B cell (primary cell): Measurements from ENCODE around the gene BNC2. TPM values are rescaled to one million over a fixed set of nuclear protein-coding genes. Genes with fewer than 3 reads are reported as not detected.

ENCODE experiments used
- ATAC-seq: fragments of 200-7000 bp; cut with Tn5 transposase; one replicate; pipeline ENCODE4 v1.10.0; 2021; ENCODE audit warnings: low read depth, mild to moderate bottlenecking, moderate number of reproducible peaks, moderate library complexity
- CTCF ChIA-PET: fragments of 350-600 bp; sonication (Branson Sonifier 250); formaldehyde crosslinking; loops from one replicate; lab custom pipeline; 2021; ENCODE audit warnings: antibody characterized with exemption, inconsistent platforms; lab: Charles Lee
- POLR2A ChIA-PET: fragments of 350-600 bp; sonication (Branson Sonifier 250); formaldehyde crosslinking; loops from one replicate; lab custom pipeline; 2021; ENCODE audit warnings: antibody characterized with exemption; lab: Charles Lee
- DNase-seq: peaks from one replicate; pipeline ENCODE4 v3.0.0; 2013
- H2AFZ ChIP-seq: 2 replicates; pipeline ENCODE4 v1.6.1; 2012; ENCODE audit warnings: mild to moderate bottlenecking, low read depth, low read length; ENCODE audit not compliant: insufficient read depth, poor library complexity, severe bottlenecking
- H3K27ac ChIP-seq, 2 donors: 1 replicate in 1 of 2; 2 replicates in 1 of 2; pipeline ENCODE4 v1.5.1; 2012 to 2013; ENCODE audit warnings: low read length in 2 of 2, mild to moderate bottlenecking in 2 of 2, moderate library complexity in 1 of 2
- H3K27me3 ChIP-seq, 4 experiments: fragments of 200-600 bp in 1 of 4; sonication (generic) in 1 of 4; replicated peaks in 1 of 4; 1 replicate in 2 of 4; 2 replicates in 2 of 4; pipeline versions ENCODE4 v1.6.1 to v1.7.0; 2013 to 2016; ENCODE audit warnings: low read length in 3 of 4, mild to moderate bottlenecking in 2 of 4, mixed read lengths in 1 of 4, moderate library complexity in 1 of 4; ENCODE audit not compliant: insufficient read depth in 4 of 4, control insufficient read depth in 3 of 4; ENCODE audit errors: control extremely low read depth in 1 of 4
- H3K36me3 ChIP-seq, 2 experiments: replicated peaks in 1 of 2; 1 replicate in 1 of 2; 2 replicates in 1 of 2; pipeline versions ENCODE4 v1.6.1 to v1.7.1; 2013; ENCODE audit warnings: low read length in 1 of 2; ENCODE audit not compliant: insufficient read depth in 2 of 2, control insufficient read depth in 1 of 2; ENCODE audit errors: control extremely low read depth in 1 of 2, extremely low read depth in 1 of 2
- H3K4me1 ChIP-seq, 2 donors: fragments of 200-600 bp in 1 of 2; sonication (generic) in 1 of 2; 1 replicate in 1 of 2; 2 replicates in 1 of 2; pipeline versions ENCODE4 v1.5.1 to v1.6.1; 2013 to 2017; ENCODE audit warnings: low read length in 2 of 2; ENCODE audit not compliant: control insufficient read depth in 2 of 2, insufficient read depth in 2 of 2
- H3K4me2 ChIP-seq: replicated peaks from 2 replicates; pipeline ENCODE3; 2012; ENCODE audit warnings: mild to moderate bottlenecking, low read depth, low read length; ENCODE audit not compliant: poor library complexity, severe bottlenecking
- H3K4me3 ChIP-seq, 5 experiments: fragments of 200-600 bp in 1 of 5; sonication (generic) in 1 of 5; 1 replicate in 3 of 5; 2 replicates in 2 of 5; pipeline versions ENCODE4 v1.5.1 to v1.7.0; 2011 to 2016; ENCODE audit warnings: low read length in 4 of 5, mild to moderate bottlenecking in 4 of 5, low read depth in 2 of 5, control low read depth in 1 of 5, moderate library complexity in 1 of 5; ENCODE audit not compliant: insufficient read depth in 1 of 5; ENCODE audit errors: control extremely low read depth in 1 of 5, extremely low read depth in 1 of 5
- H3K79me2 ChIP-seq: fragments of 200-600 bp; sonication (generic); one replicate; pipeline ENCODE4 v1.6.0; 2016; ENCODE audit warnings: low read length; ENCODE audit not compliant: control insufficient read depth, insufficient read depth
- H3K9ac ChIP-seq: fragments of 200-600 bp; sonication (generic); 2 replicates; pipeline ENCODE4 v1.6.1; 2017; ENCODE audit warnings: mild to moderate bottlenecking, low read length, moderate library complexity
- H3K9me3 ChIP-seq, 3 donors: one replicate each; pipeline versions ENCODE4 v1.6.1 to v1.7.1; 2013; ENCODE audit warnings: low read length in 2 of 3; ENCODE audit not compliant: control insufficient read depth in 2 of 3, insufficient read depth in 1 of 3; ENCODE audit errors: control extremely low read depth in 1 of 3
- H4K20me1 ChIP-seq: 2 replicates; pipeline ENCODE4 v1.6.0; 2012; ENCODE audit warnings: mild to moderate bottlenecking, low read length; ENCODE audit not compliant: insufficient read depth, control insufficient read depth, poor library complexity, severe bottlenecking
- H3K27ac Mint-ChIP-seq: one replicate; pipeline ENCODE4 v1.8.0; 2021; ENCODE audit warnings: mixed read lengths
- H3K27me3 Mint-ChIP-seq: one replicate; pipeline ENCODE4 v1.8.0; 2021; ENCODE audit warnings: mixed read lengths
- H3K4me1 Mint-ChIP-seq: one replicate; pipeline ENCODE4 v1.8.0; 2021; ENCODE audit warnings: mixed read lengths
- H3K4me3 Mint-ChIP-seq: one replicate; pipeline ENCODE4 v1.8.0; 2021; ENCODE audit warnings: mixed read lengths
- H3K9me3 Mint-ChIP-seq: one replicate; pipeline ENCODE4 v1.8.0; 2022; ENCODE audit warnings: mixed read lengths; ENCODE audit not compliant: insufficient read depth
- CTCF ChIP-seq: fragments of 200-600 bp; IDR thresholded peaks from one replicate; pipeline ENCODE4 v1.8.0; 2022; ENCODE audit warnings: antibody characterized with exemption, mild to moderate bottlenecking
- EZH2 ChIP-seq: IDR thresholded peaks from 2 replicates; pipeline ENCODE4 v1.6.1; 2012; ENCODE audit warnings: borderline replicate concordance, low read depth, mild to moderate bottlenecking, moderate library complexity, low read length; ENCODE audit not compliant: insufficient read depth, poor library complexity, severe bottlenecking
- WGBS: methylation state at CpG from one replicate; pipeline ENCODE4 v1.1.5; 2013; ENCODE audit warnings: missing lambda C conversion rate; ENCODE audit not compliant: insufficient coverage; 5-methylcytosine and 5-hydroxymethylcytosine counted together
- intact Hi-C: fragments of 100-400 bp; cut with micrococcal nuclease; formaldehyde crosslinking; loops from one replicate; pipeline ENCODE4 v1.10.0; 2022
- polyA plus RNA-seq: library from polyadenylated mRNA; depleted of rRNA; stranded (reverse); fragments of >200 nt; gene quantifications from 2 replicates; pipeline ENCODE4 v1.2.3, GENCODE V29; 2012
- total RNA-seq, 2 donors: library from RNA; stranded (reverse); fragments of 120-200 nt in 1 of 2; gene quantifications; 1 replicate in 1 of 2; 2 replicates in 1 of 2; pipeline versions ENCODE4 v1.2.3 to v1.2.4, GENCODE V29; 2013 to 2022

The BNC2 gene
- total and polyA plus RNA-seq, 2 donors (not counting 1 experiment from before 2014, with no cell fraction given), result 0.01 TPM; not detected in 1

DNA sequence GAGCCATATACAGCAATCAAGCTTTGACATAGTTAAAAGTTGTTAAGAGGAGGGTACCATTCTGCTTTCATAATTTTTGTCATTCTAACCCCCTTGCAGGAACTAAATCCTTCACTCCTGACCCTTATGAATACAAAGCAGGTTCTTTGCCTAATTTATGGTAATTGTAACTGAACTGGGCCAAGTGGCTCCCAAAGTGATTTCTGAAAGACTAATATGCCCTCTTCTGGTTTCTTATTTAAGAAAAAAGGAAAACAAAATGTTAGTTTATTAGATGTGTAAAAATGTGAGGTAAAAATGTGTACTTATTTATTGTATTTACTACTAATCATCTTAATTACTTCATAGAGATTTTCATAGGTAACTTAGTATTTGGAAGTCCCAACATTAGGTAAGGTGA, 268.5 kb downstream of the BNC2 start:
- Mint-ChIP-seq H3K4me1 (no peaks in the 10 kb centered on the region), H3K9me3 (no peaks in the 10 kb centered on the region), H3K27ac (no peak overlapping the region), H3K4me3 (no peak overlapping the region), H3K27me3 (no peaks in the 10 kb centered on the region)
- Histone ChIP-seq H3K79me2 (no peaks in the 10 kb centered on the region), H3K36me3 (no peaks in the 10 kb centered on the region), H3K4me3 (no peak overlapping the region), H3K27me3 (no peaks in the 10 kb centered on the region), H3K4me2 (no peak overlapping the region), H3K27ac (no peak overlapping the region), H3K9ac (no peak overlapping the region), H3K9me3 (peaks cover 0 to 4% (median 0%) of the 10 kb centered on the region in 3 donors), H2AFZ (no peak overlapping the region), H4K20me1 (no peaks in the 10 kb centered on the region), H3K4me1 (no peaks in the 10 kb centered on the region)
- POLR2A ChIA-PET, result no interaction called here
- CTCF ChIA-PET, result no interaction called here
- no peak for ATAC-seq
- intact Hi-C loops, result no loop called here
- TF ChIP-seq CTCF (no peak), EZH2 (no peak)
- no peak for DNase-seq

- CTCF ChIA-PET, result no interaction called here
- Histone ChIP-seq H4K20me1 (no peaks in the 10 kb centered on the region), H3K27me3 (no peaks in the 10 kb centered on the region), H3K79me2 (no peaks in the 10 kb centered on the region), H3K36me3 (no peaks in the 10 kb centered on the region), H3K4me3 (no peak overlapping the region), H3K9ac (no peak overlapping the region), H3K4me1 (no peaks in the 10 kb centered on the region), H2AFZ (no peak overlapping the region), H3K9me3 (peaks cover 0 to 4% (median 0%) of the 10 kb centered on the region in 3 donors), H3K4me2 (no peak overlapping the region), H3K27ac (no peak overlapping the region)
- intact Hi-C loops, result no loop called here
- H3K9me3 Mint-ChIP-seq, result no peaks in the 10 kb centered on the region
- no peak for TF ChIP-seq CTCF
- TF ChIP-seq EZH2, result no peak
- ATAC-seq (no peak), DNase-seq (no peak)
- H3K27me3 Mint-ChIP-seq, result no peaks in the 10 kb centered on the region
- POLR2A ChIA-PET, result no interaction called here
- H3K27ac Mint-ChIP-seq, result no peak overlapping the region
- H3K4me1 Mint-ChIP-seq, result no peaks in the 10 kb centered on the region
- WGBS, result 93% methylated on average over 3 of the region's 3 CpGs
- H3K4me3 Mint-ChIP-seq, result no peak overlapping the region
Observed at GRCh38 chr9:16598316-16598715, 272.2 kb downstream of the BNC2 start.
